Ascending aorta (tissue), 2 donors: Measurements from ENCODE around the gene SHROOM2. TPM values are rescaled to one million over a fixed set of nuclear protein-coding genes. Genes with fewer than 3 reads are reported as not detected.

Experiments
- DNase-seq, 2 donors: peaks; one replicate each; pipeline ENCODE4 v3.0.0-alpha.2; 2019; ENCODE audit warnings: low spot score in 2 of 2
- H3K27ac ChIP-seq, 2 donors: fragments of 200-600 bp; sonication (generic); one replicate each; pipeline ENCODE4 v1.5.1; 2016 to 2017; ENCODE audit warnings: mild to moderate bottlenecking in 1 of 2
- H3K27me3 ChIP-seq: fragments of 200-600 bp; sonication (generic); one replicate; pipeline ENCODE4 v1.5.1; 2017
- H3K36me3 ChIP-seq, 2 donors: fragments of 200-600 bp; sonication (generic); one replicate each; pipeline ENCODE4 v1.5.1; 2016
- H3K4me1 ChIP-seq, 2 donors: fragments of 200-600 bp; sonication (generic); one replicate each; pipeline ENCODE4 v1.5.1; 2016 to 2017; ENCODE audit warnings: mild to moderate bottlenecking in 1 of 2
- H3K4me3 ChIP-seq, 2 donors: fragments of 200-600 bp; sonication (generic); one replicate each; pipeline ENCODE4 v1.5.1; 2016 to 2017; ENCODE audit warnings: mild to moderate bottlenecking in 1 of 2
- H3K9me3 ChIP-seq, 2 donors: fragments of 200-600 bp; sonication (generic); one replicate each; pipeline ENCODE4 v1.5.1; 2016
- CTCF ChIP-seq, 3 experiments: fragments of 200-600 bp in 2 of 3; fragments of 450-650 bp in 1 of 3; sonication (generic) in 2 of 3; IDR thresholded peaks; one replicate each; pipeline ENCODE4 v1.5.1; 2016 to 2019; ENCODE audit warnings: antibody characterized with exemption in 3 of 3, mild to moderate bottlenecking in 1 of 3, moderate library complexity in 1 of 3
- intact Hi-C: fragments of 100-400 bp; cut with DNase I; formaldehyde crosslinking; loops from one replicate; pipeline ENCODE4 v1.15.1; 2023
- total RNA-seq: library from RNA; depleted of rRNA; stranded (reverse); fragments of >200 nt; gene quantifications from one replicate; pipeline ENCODE4 v1.1.0, GENCODE V29; 2016

SHROOM2 gene
- total RNA-seq, 1 donor from 2014 or later = 7.5 TPM

GRCh38 chrX:9913146-9913433 lies 126.9 kb downstream of the SHROOM2 start:
- intact Hi-C loops = no loop called here
- H3K4me1 ChIP-seq = no peaks in the 10 kb centered on the region
- H3K4me3 ChIP-seq = no peak overlapping the region
- DNase-seq = no peak
- H3K9me3 ChIP-seq = no peaks in the 10 kb centered on the region
- TF ChIP-seq CTCF (IDR thresholded peaks at IDR 0.05) = no peak
- no peak overlapping the region for H3K27ac ChIP-seq
- no peaks in the 10 kb centered on the region for H3K27me3 ChIP-seq
- H3K36me3 ChIP-seq = no peaks in the 10 kb centered on the region

- no peak for TF ChIP-seq CTCF (IDR thresholded peaks at IDR 0.05)
- Histone ChIP-seq H3K4me1 (no peaks in the 10 kb centered on the region), H3K9me3 (no peaks in the 10 kb centered on the region), H3K36me3 (no peaks in the 10 kb centered on the region), H3K4me3 (no peak overlapping the region), H3K27me3 (no peaks in the 10 kb centered on the region), H3K27ac (no peak overlapping the region)
- intact Hi-C loops = no loop called here
- no peak for DNase-seq
Observed at GRCh38 chrX:9917861-9918260, 131.6 kb downstream of the SHROOM2 start.

GRCh38 chrX:9919632-9920172 lies 133.5 kb downstream of the SHROOM2 start:
- intact Hi-C loops = no loop called here
- DNase-seq = no peak
- no peak overlapping the region for H3K27ac ChIP-seq
- H3K9me3 ChIP-seq = no peaks in the 10 kb centered on the region
- no peak for TF ChIP-seq CTCF (IDR thresholded peaks at IDR 0.05)
- H3K4me1 ChIP-seq = no peaks in the 10 kb centered on the region
- H3K4me3 ChIP-seq = no peak overlapping the region
- no peaks in the 10 kb centered on the region for H3K36me3 ChIP-seq
- no peaks in the 10 kb centered on the region for H3K27me3 ChIP-seq

GRCh38 chrX:9921407-9921806 lies 135.2 kb downstream of the SHROOM2 start:
- H3K27ac ChIP-seq = no peak overlapping the region
- no peak overlapping the region for H3K4me3 ChIP-seq
- no peaks in the 10 kb centered on the region for H3K9me3 ChIP-seq
- TF ChIP-seq CTCF (IDR thresholded peaks at IDR 0.05) = no peak
- intact Hi-C loops = no loop called here
- no peaks in the 10 kb centered on the region for H3K4me1 ChIP-seq
- H3K27me3 ChIP-seq = no peaks in the 10 kb centered on the region
- no peaks in the 10 kb centered on the region for H3K36me3 ChIP-seq
- no peak for DNase-seq

GRCh38 chrX:9923357-9923756 lies 137.1 kb downstream of the SHROOM2 start:
- TF ChIP-seq CTCF (IDR thresholded peaks at IDR 0.05) = no peak
- H3K4me1 ChIP-seq = no peaks in the 10 kb centered on the region
- no peaks in the 10 kb centered on the region for H3K9me3 ChIP-seq
- no peak overlapping the region for H3K27ac ChIP-seq
- no peaks in the 10 kb centered on the region for H3K36me3 ChIP-seq
- no peaks in the 10 kb centered on the region for H3K27me3 ChIP-seq
- H3K4me3 ChIP-seq = no peak overlapping the region
- intact Hi-C loops = no loop called here
- no peak for DNase-seq

GRCh38 chrX:9926002-9926401 lies 139.8 kb downstream of the SHROOM2 start:
- no peaks in the 10 kb centered on the region for H3K36me3 ChIP-seq
- no peaks in the 10 kb centered on the region for H3K9me3 ChIP-seq
- H3K27me3 ChIP-seq = no peaks in the 10 kb centered on the region
- no peak overlapping the region for H3K27ac ChIP-seq
- intact Hi-C loops = no loop called here
- H3K4me1 ChIP-seq = no peaks in the 10 kb centered on the region
- no peak overlapping the region for H3K4me3 ChIP-seq
- no peak for TF ChIP-seq CTCF (IDR thresholded peaks at IDR 0.05)
- no peak for DNase-seq
